ENCODE data around the gene ELMOD3.

ELMOD3 gene

GRCh38 chr2:85395912-85396475 lies 41.4 kb downstream of the ELMOD3 start:
- no peak for DNase-seq
- Histone ChIP-seq H3K27me3 (replicated peaks) (no peaks in the 10 kb centered on the region), H3K36me3 (replicated peaks) (peaks cover 2% of the 10 kb centered on the region), H3K27ac (no peak overlapping the region), H3K4me3 (ENCODE audit: low read depth, low read length) (no peak overlapping the region)
- no peak for TF ChIP-seq CTCF (IDR thresholded peaks at IDR 0.05; ENCODE audit: low read depth, low read length, missing control alignments)
- in situ Hi-C loops (cut with HindIII; ENCODE audit: low pct_ligation_motif_present, low sequenced_read_pairs) = no loop called here

- no peak overlapping the region for H3K27ac ChIP-seq
- DNase-seq = no peak
- H3K4me3 ChIP-seq (ENCODE audit: low read depth, low read length) = no peak overlapping the region
- peaks cover 2% of the 10 kb centered on the region for H3K36me3 ChIP-seq (replicated peaks)
- no peaks in the 10 kb centered on the region for H3K27me3 ChIP-seq (replicated peaks)
- TF ChIP-seq CTCF (IDR thresholded peaks at IDR 0.05; ENCODE audit: low read depth, low read length, missing control alignments) = no peak
- in situ Hi-C loops (cut with HindIII; ENCODE audit: low pct_ligation_motif_present, low sequenced_read_pairs) = no loop called here
Measured at GRCh38 chr2:85396531-85397470, 42.2 kb downstream of the ELMOD3 start.

DNA sequence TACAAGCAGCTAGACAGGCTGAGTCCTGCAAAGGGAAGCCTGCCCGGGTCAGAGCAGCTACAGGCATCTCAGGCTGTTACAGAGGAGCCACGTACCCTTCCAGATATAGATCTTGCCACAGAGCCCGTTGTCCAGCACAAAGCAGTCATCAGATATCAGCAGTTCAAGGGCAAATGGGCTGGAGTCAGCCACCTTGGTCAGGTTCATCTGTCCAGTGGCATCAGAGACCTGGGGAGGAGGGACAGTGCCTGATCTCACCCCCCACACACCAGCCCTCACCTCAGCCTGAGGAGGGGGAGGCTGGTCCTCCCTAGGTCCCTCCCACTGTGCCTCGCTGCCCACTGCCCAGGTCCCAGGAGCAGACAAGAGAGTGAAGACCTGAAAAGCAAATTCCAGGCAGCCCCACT lies 43.4 kb downstream of the ELMOD3 start:
- Histone ChIP-seq H3K27me3 (replicated peaks) (no peaks in the 10 kb centered on the region), H3K36me3 (replicated peaks) (peaks cover 2% of the 10 kb centered on the region), H3K27ac (no peak overlapping the region), H3K4me3 (ENCODE audit: low read depth, low read length) (no peak overlapping the region)
- TF ChIP-seq CTCF (IDR thresholded peaks at IDR 0.05; ENCODE audit: low read depth, low read length, missing control alignments) = no peak
- DNase-seq = no peak
- in situ Hi-C loops (cut with HindIII; ENCODE audit: low pct_ligation_motif_present, low sequenced_read_pairs) = no loop called here

DNA sequence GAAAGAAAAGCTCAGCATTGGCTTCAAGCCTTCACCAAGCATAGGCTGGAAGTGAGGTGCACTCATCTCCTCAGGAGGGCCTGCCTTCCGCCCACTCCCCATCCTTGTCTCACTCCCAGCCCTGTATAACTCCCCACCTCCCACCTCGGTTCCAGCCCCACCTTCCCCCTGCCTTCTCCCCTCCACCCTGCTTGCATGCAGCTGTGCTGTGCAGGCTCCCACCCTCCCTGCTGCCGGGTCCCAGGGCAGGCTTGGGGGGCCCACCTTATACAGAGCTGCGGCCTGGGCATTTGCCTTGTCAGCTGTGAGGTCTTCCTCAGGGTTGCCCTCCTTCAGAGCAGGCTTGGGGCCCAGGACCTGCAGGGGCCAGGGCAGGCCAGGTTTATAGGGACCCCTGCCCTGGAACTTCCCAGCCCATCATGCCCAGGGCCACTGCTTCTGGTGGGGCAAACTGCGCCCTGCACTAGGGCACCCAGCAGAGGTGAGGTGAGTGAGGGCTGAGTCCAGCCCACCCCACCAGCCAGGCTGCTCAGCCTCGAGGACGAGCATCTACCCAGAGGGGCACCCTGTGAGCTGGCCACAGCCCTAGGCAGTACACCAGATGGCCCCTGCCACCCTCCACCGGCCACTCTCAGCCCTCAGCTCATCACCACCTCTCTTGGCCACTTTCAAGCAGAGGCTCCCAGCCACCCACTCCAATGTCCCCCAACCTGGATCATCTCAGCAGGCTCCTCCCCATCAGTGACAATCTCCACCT lies 44.0 kb downstream of the ELMOD3 start:
- Histone ChIP-seq H3K36me3 (replicated peaks) (peaks cover 2% of the 10 kb centered on the region), H3K4me3 (ENCODE audit: low read depth, low read length) (no peak overlapping the region), H3K27me3 (replicated peaks) (no peaks in the 10 kb centered on the region), H3K27ac (no peak overlapping the region)
- no peak for DNase-seq
- in situ Hi-C loops (cut with HindIII; ENCODE audit: low pct_ligation_motif_present, low sequenced_read_pairs) = no loop called here
- TF ChIP-seq CTCF (IDR thresholded peaks at IDR 0.05; ENCODE audit: low read depth, low read length, missing control alignments) = no peak

DNA sequence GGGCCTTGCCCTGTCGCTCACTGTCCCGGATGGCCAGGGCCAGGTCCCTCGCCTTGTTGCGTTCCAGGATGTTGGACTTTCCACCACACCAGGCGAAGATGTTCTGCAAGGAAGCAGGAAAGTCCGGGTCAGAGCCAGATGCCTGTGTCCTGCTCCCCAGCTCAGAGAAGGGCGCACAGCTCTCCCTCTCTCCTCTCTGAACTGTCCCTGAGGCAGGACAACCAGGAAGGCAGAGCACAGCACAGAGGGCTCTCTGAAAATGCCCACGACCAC lies 44.5 kb downstream of the ELMOD3 start:
- DNase-seq = no peak
- H3K27me3 ChIP-seq (replicated peaks) = no peaks in the 10 kb centered on the region
- in situ Hi-C loops (cut with HindIII; ENCODE audit: low pct_ligation_motif_present, low sequenced_read_pairs) = no loop called here
- no peak overlapping the region for H3K27ac ChIP-seq
- H3K36me3 ChIP-seq (replicated peaks) = peaks cover 2% of the 10 kb centered on the region
- H3K4me3 ChIP-seq (ENCODE audit: low read depth, low read length) = no peak overlapping the region
- TF ChIP-seq CTCF (IDR thresholded peaks at IDR 0.05; ENCODE audit: low read depth, low read length, missing control alignments) = no peak
